ENCODE results near the gene ZXDC. TPM values are rescaled to one million over a fixed set of nuclear protein-coding genes. Genes with fewer than 3 reads are reported as not detected.

The ZXDC gene
- total RNA-seq, 1 experiment from 2014 or later, result 28.3 TPM

DNA sequence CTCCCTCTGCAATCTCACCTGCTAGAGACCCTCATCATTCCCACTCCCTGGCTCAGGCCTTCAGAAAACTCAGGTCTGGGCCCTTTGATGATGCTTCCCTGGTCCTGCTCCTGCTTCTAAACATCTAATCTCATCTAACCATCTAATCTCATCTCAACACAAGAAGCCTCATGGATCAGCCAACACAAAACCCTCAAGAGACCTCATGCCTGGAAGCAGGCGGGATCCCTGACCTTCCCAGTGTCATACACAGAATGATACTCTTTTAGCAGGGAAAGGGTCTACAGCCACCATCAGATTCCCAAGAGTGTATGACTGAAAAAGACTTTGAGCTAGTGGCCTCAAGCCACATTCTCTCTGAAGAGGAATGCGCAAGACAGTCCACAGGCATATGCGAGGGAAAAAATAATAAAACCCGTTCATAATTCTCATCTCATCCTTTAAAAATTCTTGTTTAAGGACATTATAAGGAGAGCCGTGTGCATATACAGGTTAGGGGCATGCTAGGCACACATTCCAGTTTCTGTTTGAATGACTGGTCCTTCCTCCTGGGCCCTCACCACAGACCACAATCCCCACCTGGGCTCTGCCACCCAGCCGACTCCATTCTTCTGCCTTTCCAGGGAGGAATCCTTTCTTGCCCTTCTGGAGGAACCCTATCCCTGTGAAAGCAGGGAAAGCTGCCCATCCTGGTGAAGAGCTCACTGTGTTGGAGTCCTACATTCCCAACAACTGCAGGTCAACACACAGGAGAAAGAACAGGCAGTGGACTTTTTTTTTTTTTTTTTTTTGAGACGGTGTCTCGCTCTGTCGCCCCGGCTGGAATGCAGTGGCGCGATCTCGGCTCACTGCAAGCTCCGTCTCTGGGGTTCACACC is 2.2 kb downstream of the ZXDC start:
- Histone ChIP-seq H2BK12ac (ENCODE audit: insufficient read length, low read depth, low read length) (no peak overlapping the region), H2AFZ (ENCODE audit: low read length) (no peak overlapping the region), H3K14ac (ENCODE audit: insufficient read depth, low read length) (no peak overlapping the region), H3K27me3 (ENCODE audit: insufficient read depth, low read length) (no peaks in the 10 kb centered on the region), H3K79me2 (ENCODE audit: insufficient read depth, low read length) (peaks cover 9% of the 10 kb centered on the region; the same call in 1 of the 2 replicates), H3K9me3 (ENCODE audit: control insufficient read depth, low read depth, low read length) (no peaks in the 10 kb centered on the region), H3K4me2 (ENCODE audit: insufficient read depth, insufficient read length, low read length) (peak overlapping the region; percentile 83), H3K23ac (ENCODE audit: insufficient read length, low read depth, low read length) (no peak overlapping the region), H4K20me1 (ENCODE audit: control insufficient read depth, insufficient read depth, insufficient read length) (no peaks in the 10 kb centered on the region), H3K18ac (ENCODE audit: insufficient read length, low read depth, low read length) (no peak overlapping the region), H3K56ac (ENCODE audit: insufficient read length, low read depth, low read length) (no peak overlapping the region), H2BK5ac (ENCODE audit: insufficient read length, low read length) (no peak overlapping the region), H4K5ac (ENCODE audit: insufficient read length, low read depth, low read length) (no peak overlapping the region), H2BK20ac (ENCODE audit: low read depth, low read length, poor library complexity, severe bottlenecking) (no peak overlapping the region), H2BK15ac (ENCODE audit: low read depth, low read length) (no peak overlapping the region), H3K27ac (ENCODE audit: insufficient read length, low read depth, low read length) (no peak overlapping the region), H3T11ph (ENCODE audit: low read length) (no peak overlapping the region), H3K9ac (ENCODE audit: extremely low read depth, insufficient read length, low read length) (no peak overlapping the region), H3K23me2 (ENCODE audit: insufficient read length, low read depth, low read length, poor library complexity, severe bottlenecking) (peaks cover 13% of the 10 kb centered on the region), H3K79me1 (ENCODE audit: insufficient read depth, low read depth, low read length, poor library complexity, severe bottlenecking) (peaks cover 3% of the 10 kb centered on the region), H3K4ac (ENCODE audit: low read depth, low read length) (no peak overlapping the region), H2AK5ac (ENCODE audit: insufficient read length, low read length) (no peak overlapping the region), H3K4me1 (ENCODE audit: insufficient read depth, low read length) (peaks cover 9% of the 10 kb centered on the region; the same call in 1 of the 2 replicates), H4K91ac (ENCODE audit: insufficient read length, low read depth, low read length) (no peak overlapping the region), H2BK120ac (ENCODE audit: low read depth, low read length, poor library complexity, severe bottlenecking) (no peak overlapping the region), H4K8ac (replicated peaks; ENCODE audit: insufficient read length, low read depth, low read length) (no peak overlapping the region)
- peak overlapping the region; percentile 88 to 91 for H3K4me3 Mint-ChIP-seq
- DNase-seq, result no peak
- peaks cover 31 to 36% of the 10 kb centered on the region in 2 experiments for H3K4me1 Mint-ChIP-seq
- peaks cover 28 to 40% (median 39%) of the 10 kb centered on the region in 3 experiments for H3K36me3 Mint-ChIP-seq (ENCODE audit: insufficient read depth in 1 of 3, low read depth in 3 of 3)
- TF ChIP-seq, protein P1, sequence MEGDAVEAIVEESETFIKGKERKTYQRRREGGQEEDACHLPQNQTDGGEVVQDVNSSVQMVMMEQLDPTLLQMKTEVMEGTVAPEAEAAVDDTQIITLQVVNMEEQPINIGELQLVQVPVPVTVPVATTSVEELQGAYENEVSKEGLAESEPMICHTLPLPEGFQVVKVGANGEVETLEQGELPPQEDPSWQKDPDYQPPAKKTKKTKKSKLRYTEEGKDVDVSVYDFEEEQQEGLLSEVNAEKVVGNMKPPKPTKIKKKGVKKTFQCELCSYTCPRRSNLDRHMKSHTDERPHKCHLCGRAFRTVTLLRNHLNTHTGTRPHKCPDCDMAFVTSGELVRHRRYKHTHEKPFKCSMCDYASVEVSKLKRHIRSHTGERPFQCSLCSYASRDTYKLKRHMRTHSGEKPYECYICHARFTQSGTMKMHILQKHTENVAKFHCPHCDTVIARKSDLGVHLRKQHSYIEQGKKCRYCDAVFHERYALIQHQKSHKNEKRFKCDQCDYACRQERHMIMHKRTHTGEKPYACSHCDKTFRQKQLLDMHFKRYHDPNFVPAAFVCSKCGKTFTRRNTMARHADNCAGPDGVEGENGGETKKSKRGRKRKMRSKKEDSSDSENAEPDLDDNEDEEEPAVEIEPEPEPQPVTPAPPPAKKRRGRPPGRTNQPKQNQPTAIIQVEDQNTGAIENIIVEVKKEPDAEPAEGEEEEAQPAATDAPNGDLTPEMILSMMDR (conservative IDR thresholded peaks at IDR 0.05), result no peak
- WGBS (ENCODE audit: extremely low coverage, insufficient read length, low lambda C conversion rate), result no CpG with 5 or more reads among the region's 14 CpGs
- H3K27me3 Mint-ChIP-seq (ENCODE audit: low read depth), result no peaks in the 10 kb centered on the region
- no peaks in the 10 kb centered on the region; a peak in 1 of 5 replicates for H3K9me3 Mint-ChIP-seq
- no peak overlapping the region for H3K27ac Mint-ChIP-seq
